Panc1 (cell line): ENCODE results near the gene DEPP1. TPM values are rescaled to one million over a fixed set of nuclear protein-coding genes. Genes with fewer than 3 reads are reported as not detected.

Source experiments
- ATAC-seq: fragments of 200-7000 bp; cut with Tn5 transposase; 2 replicates; pipeline ENCODE4 v1.9.1; 2020; ENCODE audit warnings: mild to moderate bottlenecking, moderate library complexity
- BruUV-seq: library from RNA; stranded (reverse); fragments of 400-500 nt; replicated peaks from 2 replicates; lab custom pipeline; 2021; lab: Mats Ljungman, UMichigan
- CTCF ChIA-PET: fragments of 300-600 bp; sonication (Branson Sonifier 250); formaldehyde crosslinking; loops from one replicate; lab custom pipeline; 2022; ENCODE audit warnings: antibody characterized with exemption; lab: Charles Lee
- POLR2A ChIA-PET: fragments of 300-600 bp; sonication (Branson Sonifier 250); formaldehyde crosslinking; loops from one replicate; lab custom pipeline; 2022; ENCODE audit warnings: antibody characterized with exemption; lab: Charles Lee
- DNase-seq: peaks from one replicate; pipeline ENCODE4 v3.0.0-alpha.2; 2010; ENCODE audit warnings: low read depth, low spot score
- H3K27ac ChIP-seq: 2 replicates; pipeline ENCODE4 v1.5.1; 2011; ENCODE audit warnings: mild to moderate bottlenecking, low read length, inconsistent platforms
- H3K27me3 ChIP-seq: fragments of 200-500 bp; sonication (Bioruptor generic); 2 replicates; pipeline ENCODE4 v1.6.0; 2014; ENCODE audit warnings: low read length, inconsistent platforms; ENCODE audit not compliant: control insufficient read depth, insufficient read depth
- H3K36me3 ChIP-seq: fragments of 200-500 bp; sonication (Bioruptor generic); 2 replicates; pipeline ENCODE4 v1.5.1; 2014; ENCODE audit warnings: inconsistent platforms, mild to moderate bottlenecking, low read length, moderate library complexity; ENCODE audit not compliant: control insufficient read depth, insufficient read depth
- H3K4me1 ChIP-seq: 2 replicates; pipeline ENCODE4 v1.5.1; 2011; ENCODE audit warnings: inconsistent platforms, mild to moderate bottlenecking, low read length, moderate library complexity; ENCODE audit not compliant: control insufficient read depth, insufficient read depth
- H3K4me3 ChIP-seq, 2 experiments: 2 replicates each; pipeline ENCODE4 v1.5.1; 2011 to 2012; ENCODE audit warnings: low read depth in 2 of 2, low read length in 2 of 2, mild to moderate bottlenecking in 2 of 2, inconsistent platforms in 1 of 2, moderate library complexity in 1 of 2
- H3K9me3 ChIP-seq: fragments of 200-500 bp; sonication (Bioruptor generic); 2 replicates; pipeline ENCODE4 v1.5.1; 2014; ENCODE audit warnings: low read depth, mild to moderate bottlenecking, inconsistent platforms, low read length, moderate library complexity; ENCODE audit not compliant: control insufficient read depth, insufficient read depth
- CTCF ChIP-seq: fragments of 450-650 bp; IDR thresholded peaks from 2 replicates; pipeline ENCODE4 v1.5.1; 2017; ENCODE audit warnings: mild to moderate bottlenecking
- POLR2AphosphoS5 ChIP-seq: IDR thresholded peaks from 2 replicates; pipeline ENCODE4 v1.6.1; 2012; ENCODE audit warnings: mild to moderate bottlenecking, low read depth, low read length, moderate library complexity
- REST ChIP-seq, 2 experiments: IDR thresholded peaks; 2 replicates each; pipeline ENCODE4 v1.6.1; 2011 to 2012; ENCODE audit warnings: low read depth in 2 of 2, control low read depth in 1 of 2, low read length in 1 of 2, mild to moderate bottlenecking in 1 of 2, moderate library complexity in 1 of 2; ENCODE audit not compliant: insufficient read depth in 1 of 2
- SIN3A ChIP-seq: IDR thresholded peaks from 2 replicates; pipeline ENCODE4 v1.6.1; 2012; ENCODE audit warnings: low read depth, mild to moderate bottlenecking, low read length, moderate library complexity, borderline replicate concordance; ENCODE audit not compliant: insufficient read depth
- TCF7L2 ChIP-seq: IDR thresholded peaks from 2 replicates; pipeline ENCODE4 v1.6.1; 2011; ENCODE audit warnings: mild to moderate bottlenecking, low read depth, low read length, inconsistent platforms
- in situ Hi-C: cut with HindIII; loops from 2 replicates; pipeline ENCODE4 v1.10.0; 2016; ENCODE audit warnings: low sequenced_read_pairs, low pct_unique_long_range_greater_than_20kb
- intact Hi-C: fragments of 100-400 bp; cut with micrococcal nuclease; formaldehyde crosslinking; loops from one replicate; pipeline ENCODE4 v1.10.0; 2022; ENCODE audit not compliant: unreplicated experiment
- total RNA-seq: library from RNA; stranded (reverse); gene quantifications from one replicate; pipeline ENCODE4 v1.2.1, GENCODE V29; 2021; ENCODE audit not compliant: unreplicated experiment

DEPP1 gene
- total RNA-seq, 1 experiment from 2014 or later = 16.6 TPM

GRCh38 chr10:44988957-44989585 is 10.5 kb upstream of the DEPP1 start:
- no peaks in the 10 kb centered on the region for H3K9me3 ChIP-seq
- H3K4me1 ChIP-seq = 0 out of 2 replicates have a peak, but pooled peaks cover 5% of the 10 kb centered on the region
- no peak for ATAC-seq
- intact Hi-C loops (no loop called here), in situ Hi-C loops (no loop called here)
- TF ChIP-seq CTCF (no peak), POLR2AphosphoS5 (no peak), TCF7L2 (no peak), SIN3A (no peak), REST (IDR thresholded peaks at IDR 0.05; ENCODE audit: insufficient read depth in 1 of 2, low read depth in 2 of 2, low read length in 1 of 2) (no peak)
- no peak overlapping the region for H3K27ac ChIP-seq
- no peaks in the 10 kb centered on the region for H3K36me3 ChIP-seq
- H3K27me3 ChIP-seq = no peaks in the 10 kb centered on the region
- BruUV-seq = no TSS peak
- ChIA-PET POLR2A (no interaction called here), CTCF (no interaction called here)
- H3K4me3 ChIP-seq = no peak overlapping the region
- DNase-seq = no peak

- CTCF ChIA-PET = no interaction called here
- DNase-seq (no peak), ATAC-seq (no peak)
- Histone ChIP-seq H3K36me3 (no peaks in the 10 kb centered on the region), H3K27me3 (no peaks in the 10 kb centered on the region), H3K4me3 (no peak overlapping the region), H3K9me3 (no peaks in the 10 kb centered on the region), H3K4me1 (peaks cover 16% of the 10 kb centered on the region), H3K27ac (no peak overlapping the region)
- BruUV-seq = no TSS peak
- POLR2A ChIA-PET = interaction anchor here (1.4 kb wide), 1 partner anchor 9 kb away, joined by 3 read pairs; no protein-coding TSS in a partner anchor
- TF ChIP-seq SIN3A = no peak
- no peak for TF ChIP-seq REST (IDR thresholded peaks at IDR 0.05; ENCODE audit: insufficient read depth in 1 of 2, low read depth in 2 of 2, low read length in 1 of 2)
- TF ChIP-seq TCF7L2 = no peak
- no peak for TF ChIP-seq POLR2AphosphoS5
- no peak for TF ChIP-seq CTCF
- in situ Hi-C loops = no loop called here
- intact Hi-C loops = no loop called here
Observed at GRCh38 chr10:44986670-44987069, 8.1 kb upstream of the DEPP1 start.
